ENCODE measurements around the gene IER5. TPM values are rescaled to one million over a fixed set of nuclear protein-coding genes. Genes with fewer than 3 reads are reported as not detected.
A peak's percentile ranks its signal among the peaks of the same experiment; 100 is the strongest.

The IER5 gene
- total and polyA plus RNA-seq, 9 of the 15 experiments (the other 6 are each of a cell fraction or from before 2014, with no cell fraction given) = 2.4 to 32.1 (median 12.0) TPM

DNA sequence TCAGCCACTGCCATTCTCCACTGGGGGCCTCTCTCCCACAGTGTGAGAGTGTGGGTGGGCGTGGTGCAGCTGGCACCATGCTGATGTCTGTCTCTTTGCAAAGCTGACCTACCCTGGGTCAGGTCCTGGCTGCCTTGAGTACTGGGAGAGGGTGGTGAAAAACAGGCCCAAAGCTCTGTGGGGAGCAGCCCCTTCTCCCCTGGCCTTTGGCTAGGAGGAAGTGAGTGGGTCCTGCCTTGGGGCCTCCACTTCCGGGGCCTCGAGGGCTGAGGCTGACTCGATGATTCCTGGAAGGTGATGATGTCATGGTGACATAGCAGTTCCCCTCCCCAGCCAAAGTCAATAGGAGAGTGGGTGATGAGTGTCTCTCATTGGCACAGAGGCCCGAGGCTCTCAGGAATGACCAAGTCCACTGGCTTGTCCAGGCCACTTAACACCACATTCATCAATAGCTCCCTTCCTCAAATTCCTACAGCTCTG, 53.0 kb downstream of the IER5 start (continued):
- no peak for TF ChIP-seq HSF4 (CRISPR knock-in tag; IDR thresholded peaks at IDR 0.05; ENCODE audit: borderline replicate concordance)
- TF ChIP-seq, protein P1, sequence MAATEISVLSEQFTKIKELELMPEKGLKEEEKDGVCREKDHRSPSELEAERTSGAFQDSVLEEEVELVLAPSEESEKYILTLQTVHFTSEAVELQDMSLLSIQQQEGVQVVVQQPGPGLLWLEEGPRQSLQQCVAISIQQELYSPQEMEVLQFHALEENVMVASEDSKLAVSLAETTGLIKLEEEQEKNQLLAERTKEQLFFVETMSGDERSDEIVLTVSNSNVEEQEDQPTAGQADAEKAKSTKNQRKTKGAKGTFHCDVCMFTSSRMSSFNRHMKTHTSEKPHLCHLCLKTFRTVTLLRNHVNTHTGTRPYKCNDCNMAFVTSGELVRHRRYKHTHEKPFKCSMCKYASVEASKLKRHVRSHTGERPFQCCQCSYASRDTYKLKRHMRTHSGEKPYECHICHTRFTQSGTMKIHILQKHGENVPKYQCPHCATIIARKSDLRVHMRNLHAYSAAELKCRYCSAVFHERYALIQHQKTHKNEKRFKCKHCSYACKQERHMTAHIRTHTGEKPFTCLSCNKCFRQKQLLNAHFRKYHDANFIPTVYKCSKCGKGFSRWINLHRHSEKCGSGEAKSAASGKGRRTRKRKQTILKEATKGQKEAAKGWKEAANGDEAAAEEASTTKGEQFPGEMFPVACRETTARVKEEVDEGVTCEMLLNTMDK (IDR thresholded peaks at IDR 0.05; ENCODE audit: borderline replicate concordance, insufficient read depth, low read depth, low read length, poor library complexity, severe bottlenecking) = no peak
- no peak for TF ChIP-seq BRCA1 (IDR thresholded peaks at IDR 0.05)
- no peak for TF ChIP-seq BRCA1 (CRISPR knock-in tag; IDR thresholded peaks at IDR 0.05)
- TF ChIP-seq, protein P2, sequence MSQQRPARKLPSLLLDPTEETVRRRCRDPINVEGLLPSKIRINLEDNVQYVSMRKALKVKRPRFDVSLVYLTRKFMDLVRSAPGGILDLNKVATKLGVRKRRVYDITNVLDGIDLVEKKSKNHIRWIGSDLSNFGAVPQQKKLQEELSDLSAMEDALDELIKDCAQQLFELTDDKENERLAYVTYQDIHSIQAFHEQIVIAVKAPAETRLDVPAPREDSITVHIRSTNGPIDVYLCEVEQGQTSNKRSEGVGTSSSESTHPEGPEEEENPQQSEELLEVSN (IDR thresholded peaks at IDR 0.05; ENCODE audit: borderline replicate concordance in 1 of 2, extremely low read depth in 1 of 2, insufficient read depth in 1 of 2, insufficient read length in 1 of 2, low read depth in 1 of 2, low read length in 1 of 2, poor library complexity in 1 of 2, severe bottlenecking in 1 of 2) = peak in 1 of 2 experiments; percentile 15
- TF ChIP-seq SREBF1 (IDR thresholded peaks at IDR 0.05; ENCODE audit: borderline replicate concordance, low read depth, low read length) = no peak
- peak; percentile 81 for TF ChIP-seq SMARCE1 (IDR thresholded peaks at IDR 0.05)
- TF ChIP-seq TOE1 (IDR thresholded peaks at IDR 0.05; ENCODE audit: borderline replicate concordance) = no peak
- TF ChIP-seq TOE1 (CRISPR knock-in tag; IDR thresholded peaks at IDR 0.05; ENCODE audit: borderline replicate concordance, low read depth) = no peak
- TF ChIP-seq EZH2 (IDR thresholded peaks at IDR 0.05; ENCODE audit: borderline replicate concordance, low read depth, low read length) = no peak
- TF ChIP-seq PTTG1 (tag; IDR thresholded peaks at IDR 0.05; ENCODE audit: low read depth) = no peak
- TF ChIP-seq, protein P3, sequence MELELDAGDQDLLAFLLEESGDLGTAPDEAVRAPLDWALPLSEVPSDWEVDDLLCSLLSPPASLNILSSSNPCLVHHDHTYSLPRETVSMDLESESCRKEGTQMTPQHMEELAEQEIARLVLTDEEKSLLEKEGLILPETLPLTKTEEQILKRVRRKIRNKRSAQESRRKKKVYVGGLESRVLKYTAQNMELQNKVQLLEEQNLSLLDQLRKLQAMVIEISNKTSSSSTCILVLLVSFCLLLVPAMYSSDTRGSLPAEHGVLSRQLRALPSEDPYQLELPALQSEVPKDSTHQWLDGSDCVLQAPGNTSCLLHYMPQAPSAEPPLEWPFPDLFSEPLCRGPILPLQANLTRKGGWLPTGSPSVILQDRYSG (tag; conservative IDR thresholded peaks at IDR 0.05; ENCODE audit: low read depth) = peak; percentile 51; the same call in 1 of the 2 replicates
- TF ChIP-seq DNMT1 (IDR thresholded peaks at IDR 0.05) = no peak
- TF ChIP-seq, protein P4, sequence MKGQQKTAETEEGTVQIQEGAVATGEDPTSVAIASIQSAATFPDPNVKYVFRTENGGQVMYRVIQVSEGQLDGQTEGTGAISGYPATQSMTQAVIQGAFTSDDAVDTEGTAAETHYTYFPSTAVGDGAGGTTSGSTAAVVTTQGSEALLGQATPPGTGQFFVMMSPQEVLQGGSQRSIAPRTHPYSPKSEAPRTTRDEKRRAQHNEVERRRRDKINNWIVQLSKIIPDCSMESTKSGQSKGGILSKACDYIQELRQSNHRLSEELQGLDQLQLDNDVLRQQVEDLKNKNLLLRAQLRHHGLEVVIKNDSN (CRISPR knock-in tag; IDR thresholded peaks at IDR 0.05) = no peak
- TF ChIP-seq TBP (optimal IDR thresholded peaks at IDR 0.05; ENCODE audit: low read depth, low read length) = no peak
- TF ChIP-seq MAFK (IDR thresholded peaks at IDR 0.05; ENCODE audit: low read length) = peak; percentile 77
- TF ChIP-seq ZNF717 (CRISPR knock-in tag; IDR thresholded peaks at IDR 0.05) = no peak
- TF ChIP-seq ZNF311 (CRISPR knock-in tag; IDR thresholded peaks at IDR 0.05) = peak; percentile 53; the same call in 1 of the 2 replicates
- no peak for TF ChIP-seq ZNF274 (IDR thresholded peaks at IDR 0.05; ENCODE audit: borderline replicate concordance, low read depth, low read length)
- TF ChIP-seq GTF2A2 (tag; IDR thresholded peaks at IDR 0.05) = no peak
- TF ChIP-seq SMARCA5 (IDR thresholded peaks at IDR 0.05) = no peak
- TF ChIP-seq, protein P5, sequence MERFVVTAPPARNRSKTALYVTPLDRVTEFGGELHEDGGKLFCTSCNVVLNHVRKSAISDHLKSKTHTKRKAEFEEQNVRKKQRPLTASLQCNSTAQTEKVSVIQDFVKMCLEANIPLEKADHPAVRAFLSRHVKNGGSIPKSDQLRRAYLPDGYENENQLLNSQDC (CRISPR knock-in tag; IDR thresholded peaks at IDR 0.05) = no peak
- TF ChIP-seq FOXA1 (IDR thresholded peaks at IDR 0.05; ENCODE audit: borderline replicate concordance) = no peak
- peak; percentile 86 for TF ChIP-seq CREM (IDR thresholded peaks at IDR 0.05; ENCODE audit: low read depth)
